Psoas muscle (tissue), 8 donors: ENCODE results near the gene PGM2L1. TPM values are rescaled to one million over a fixed set of nuclear protein-coding genes. Genes with fewer than 3 reads are reported as not detected.
A peak's percentile ranks its signal among the peaks of the same experiment; 100 is the strongest.

Experiments used
- ATAC-seq, 4 donors: fragments of 200-7000 bp; cut with Tn5 transposase; one replicate each; pipeline ENCODE4 v1.9.1; 2020; ENCODE audit warnings: moderate library complexity in 3 of 4, mild to moderate bottlenecking in 2 of 4
- DNase-seq, 2 donors: peaks; one replicate each; pipeline ENCODE4 v3.0.0-alpha.2; 2020
- H3K27ac ChIP-seq: fragments of 200-600 bp; one replicate; pipeline ENCODE4 v1.8.0; 2022
- H3K27me3 ChIP-seq, 3 donors: fragments of 200-600 bp in 1 of 3; one replicate each; pipeline versions ENCODE4 v1.6.1 to v1.8.0; 2013 to 2022; ENCODE audit warnings: low read length in 2 of 3, mild to moderate bottlenecking in 2 of 3, moderate library complexity in 1 of 3; ENCODE audit not compliant: insufficient read depth in 3 of 3
- H3K36me3 ChIP-seq, 2 donors: fragments of 200-600 bp in 1 of 2; one replicate each; pipeline versions ENCODE4 v1.6.1 to v1.8.0; 2013 to 2022; ENCODE audit warnings: low read depth in 1 of 2, mild to moderate bottlenecking in 1 of 2, moderate library complexity in 1 of 2; ENCODE audit not compliant: insufficient read depth in 1 of 2
- H3K4me1 ChIP-seq: fragments of 200-600 bp; one replicate; pipeline ENCODE4 v1.8.0; 2022
- H3K4me3 ChIP-seq: fragments of 200-600 bp; one replicate; pipeline ENCODE4 v1.8.0; 2022; ENCODE audit warnings: mild to moderate bottlenecking
- H3K9me3 ChIP-seq: fragments of 200-600 bp; one replicate; pipeline ENCODE4 v1.8.0; 2022
- CTCF ChIP-seq: fragments of 200-600 bp; IDR thresholded peaks from one replicate; pipeline ENCODE4 v1.8.0; 2022; ENCODE audit warnings: antibody characterized with exemption
- WGBS, 3 donors: extraction: QIAGEN DNeasy Blood & Tissue Kit; methylation state at CpG; one replicate each; pipeline versions ENCODE4 v1.1.6 to v1.1.7; 2013; 5-methylcytosine and 5-hydroxymethylcytosine counted together
- intact Hi-C, 2 donors: fragments of 100-400 bp; cut with DNase I; formaldehyde crosslinking; loops; one replicate each; pipeline versions ENCODE4 v1.11.0 to v1.14.2; 2022
- polyA plus RNA-seq, 3 donors: library from polyadenylated mRNA; stranded (reverse); fragments of 200-250 nt; gene quantifications; one replicate each; pipeline ENCODE4 v1.2.3, GENCODE V29; 2013
- total RNA-seq, 4 donors: library from RNA; stranded (reverse); fragmentation: NEBNext Ultra II Directional in 2 of 4; extraction: Animal tissue kit (Norgen Biotek cat#: 25700) in 2 of 4; gene quantifications; one replicate each; pipeline versions ENCODE4 v1.2.1 to v1.2.4, GENCODE V29; 2021 to 2023
- donor health status: healthy with polysubstance abuse.
- donor health status: DM: no; HTN: no; CAD: no; lungs with moderate emphysema.
- donor health status: Bipolar disorder and iron deficiency.
- donor health status: healthy.
- donor health status: DM: yes; HTN: yes; CAD: no.
- donor health status: DM: no; HTN: no; CAD: no.
- donor health status: DM: no; HTN: no; CAD: no.
- donor health status: DM: yes; HTN: yes; CAD: no.

The PGM2L1 gene
- total and polyA plus RNA-seq, 7 donors, result 2.8 to 10.9 (median 9.7) TPM

GRCh38 chr11:74288911-74289310 lies 109.3 kb downstream of the PGM2L1 start:
- no peak overlapping the region for H3K27ac ChIP-seq
- 64 to 75% (median 75%) methylated on average over 4 of the region's 4 CpGs for WGBS, 3 donors
- ATAC-seq (no peak), DNase-seq (no peak)
- intact Hi-C loops, result no loop called here
- H3K36me3 ChIP-seq, result no peaks in the 10 kb centered on the region
- no peaks in the 10 kb centered on the region for H3K4me1 ChIP-seq
- no peaks in the 10 kb centered on the region for H3K27me3 ChIP-seq
- H3K9me3 ChIP-seq, result no peaks in the 10 kb centered on the region
- no peak for TF ChIP-seq CTCF
- H3K4me3 ChIP-seq, result no peak overlapping the region

- no peak for DNase-seq
- H3K9me3 ChIP-seq, result no peaks in the 10 kb centered on the region
- no peak for TF ChIP-seq CTCF
- H3K4me3 ChIP-seq, result no peak overlapping the region
- intact Hi-C loops, result no loop called here
- H3K27ac ChIP-seq, result no peak overlapping the region
- ATAC-seq, result peak in 1 of 4 donors; percentile 59
- no peaks in the 10 kb centered on the region for H3K36me3 ChIP-seq
- no peaks in the 10 kb centered on the region for H3K27me3 ChIP-seq
- no peaks in the 10 kb centered on the region for H3K4me1 ChIP-seq
- 56 to 83% (median 69%) methylated on average over 1 of the region's 1 CpG for WGBS, 3 donors
Observed at GRCh38 chr11:74288161-74288560, 110.1 kb downstream of the PGM2L1 start.

GRCh38 chr11:74284466-74284865 lies 113.8 kb downstream of the PGM2L1 start:
- DNase-seq (no peak), ATAC-seq (no peak)
- no peaks in the 10 kb centered on the region for H3K27me3 ChIP-seq
- H3K4me1 ChIP-seq, result no peaks in the 10 kb centered on the region
- no peak overlapping the region for H3K27ac ChIP-seq
- no peaks in the 10 kb centered on the region for H3K9me3 ChIP-seq
- no peaks in the 10 kb centered on the region for H3K36me3 ChIP-seq
- 42 to 64% (median 45%) methylated on average over 2 of the region's 2 CpGs for WGBS, 3 donors
- H3K4me3 ChIP-seq, result no peak overlapping the region
- intact Hi-C loops, result no loop called here
- TF ChIP-seq CTCF, result no peak

GRCh38 chr11:74283580-74284180 lies 114.6 kb downstream of the PGM2L1 start:
- Histone ChIP-seq H3K27ac (no peak overlapping the region), H3K4me1 (no peaks in the 10 kb centered on the region), H3K27me3 (no peaks in the 10 kb centered on the region), H3K36me3 (no peaks in the 10 kb centered on the region), H3K9me3 (no peaks in the 10 kb centered on the region), H3K4me3 (no peak overlapping the region)
- 69 to 84% (median 70%) methylated on average over 3 of the region's 3 CpGs for WGBS, 3 donors
- ATAC-seq, result no peak
- no peak for TF ChIP-seq CTCF
- intact Hi-C loops, result no loop called here
- no peak for DNase-seq

DNA sequence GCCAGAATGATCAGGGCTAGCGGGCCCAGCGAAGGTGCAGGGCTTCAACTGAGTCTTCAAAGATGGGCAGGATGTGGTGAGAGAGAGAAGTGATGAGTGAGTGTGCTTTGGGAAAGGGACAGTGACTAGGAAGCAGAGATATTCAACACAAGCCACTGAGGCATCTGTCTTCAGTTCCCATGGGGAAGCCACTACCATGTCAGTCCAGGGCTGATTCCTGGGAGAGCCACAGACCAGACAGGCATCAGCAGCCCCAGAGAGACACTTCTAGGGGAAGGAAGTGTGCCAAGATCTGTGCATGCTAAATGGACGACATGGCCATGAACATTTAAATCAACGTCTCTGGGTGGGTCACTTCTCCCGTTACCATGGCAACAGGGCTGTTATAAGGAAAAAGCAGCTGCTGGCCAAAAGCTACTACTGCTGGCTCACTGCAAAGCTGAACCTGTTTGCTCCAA lies 115.3 kb downstream of the PGM2L1 start:
- Histone ChIP-seq H3K27ac (no peak overlapping the region), H3K4me3 (no peak overlapping the region), H3K9me3 (no peaks in the 10 kb centered on the region), H3K27me3 (no peaks in the 10 kb centered on the region), H3K36me3 (no peaks in the 10 kb centered on the region), H3K4me1 (no peaks in the 10 kb centered on the region)
- no peak for TF ChIP-seq CTCF
- DNase-seq (no peak), ATAC-seq (no peak)
- intact Hi-C loops, result no loop called here
- WGBS, 3 donors, result 47 to 63% (median 50%) methylated on average over 5 of the region's 5 CpGs
